ENCODE results near the gene HBP1. TPM values are rescaled to one million over a fixed set of nuclear protein-coding genes. Genes with fewer than 3 reads are reported as not detected.

The HBP1 gene
- total RNA-seq, 3 donors from 2014 or later: 166 to 269 (median 176) TPM

DNA sequence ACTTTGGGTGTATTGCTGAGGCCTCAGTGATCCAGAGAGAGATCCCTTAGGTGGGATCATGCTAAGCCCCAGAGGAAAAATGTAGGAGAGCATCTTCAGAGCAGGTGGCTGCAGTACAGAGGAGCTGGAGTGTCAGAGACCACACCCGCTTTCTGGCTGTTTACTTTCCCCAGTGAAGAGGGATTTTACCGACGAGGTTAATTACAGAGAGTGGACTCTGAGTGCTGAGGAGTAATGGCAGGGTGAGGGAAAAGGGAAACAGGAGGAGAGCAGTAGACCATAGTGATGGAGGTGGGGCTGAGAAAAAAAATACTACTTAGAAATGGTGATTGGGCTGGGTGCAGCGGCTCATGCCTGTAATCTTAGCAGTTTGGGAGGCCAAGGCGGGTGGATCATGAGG is 43.3 kb upstream of the HBP1 start:
- no peaks in the 10 kb centered on the region for H3K36me3 ChIP-seq
- no peaks in the 10 kb centered on the region for H3K27me3 ChIP-seq
- no peak for DNase-seq (ENCODE audit: low spot score in 2 of 2)
- H3K4me1 ChIP-seq: no peaks in the 10 kb centered on the region
- TF ChIP-seq POLR2AphosphoS5 (IDR thresholded peaks at IDR 0.05): no peak
- no peak for TF ChIP-seq POLR2A (IDR thresholded peaks at IDR 0.05)
- TF ChIP-seq, protein P1, sequence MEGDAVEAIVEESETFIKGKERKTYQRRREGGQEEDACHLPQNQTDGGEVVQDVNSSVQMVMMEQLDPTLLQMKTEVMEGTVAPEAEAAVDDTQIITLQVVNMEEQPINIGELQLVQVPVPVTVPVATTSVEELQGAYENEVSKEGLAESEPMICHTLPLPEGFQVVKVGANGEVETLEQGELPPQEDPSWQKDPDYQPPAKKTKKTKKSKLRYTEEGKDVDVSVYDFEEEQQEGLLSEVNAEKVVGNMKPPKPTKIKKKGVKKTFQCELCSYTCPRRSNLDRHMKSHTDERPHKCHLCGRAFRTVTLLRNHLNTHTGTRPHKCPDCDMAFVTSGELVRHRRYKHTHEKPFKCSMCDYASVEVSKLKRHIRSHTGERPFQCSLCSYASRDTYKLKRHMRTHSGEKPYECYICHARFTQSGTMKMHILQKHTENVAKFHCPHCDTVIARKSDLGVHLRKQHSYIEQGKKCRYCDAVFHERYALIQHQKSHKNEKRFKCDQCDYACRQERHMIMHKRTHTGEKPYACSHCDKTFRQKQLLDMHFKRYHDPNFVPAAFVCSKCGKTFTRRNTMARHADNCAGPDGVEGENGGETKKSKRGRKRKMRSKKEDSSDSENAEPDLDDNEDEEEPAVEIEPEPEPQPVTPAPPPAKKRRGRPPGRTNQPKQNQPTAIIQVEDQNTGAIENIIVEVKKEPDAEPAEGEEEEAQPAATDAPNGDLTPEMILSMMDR (IDR thresholded peaks at IDR 0.05): no peak
- no peak overlapping the region for H3K4me3 ChIP-seq
- no peak overlapping the region for H3K27ac ChIP-seq
- intact Hi-C loops (cut with DNase I; ENCODE audit: low total_unique reads): no loop called here
- H3K9me3 ChIP-seq: no peaks in the 10 kb centered on the region

DNA sequence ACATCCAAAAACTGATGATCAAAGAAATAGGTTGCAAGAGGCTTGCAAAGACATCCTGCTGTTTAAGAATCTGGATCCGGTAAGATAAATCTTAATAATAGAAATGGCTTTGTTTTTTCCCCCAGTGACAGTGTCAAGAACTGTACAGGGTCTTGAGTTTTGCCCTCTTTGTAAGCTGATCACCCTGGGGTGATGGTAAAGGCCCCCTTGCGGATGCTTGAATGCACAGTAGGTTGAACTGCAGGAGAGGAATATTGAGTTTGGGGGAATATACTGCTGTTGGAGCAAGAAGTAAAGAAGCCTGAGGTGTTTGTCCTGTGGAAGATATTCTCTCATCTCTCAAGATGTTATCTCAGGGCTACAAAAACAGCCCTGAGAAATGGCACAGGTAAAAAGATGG is 40.6 kb upstream of the HBP1 start:
- intact Hi-C loops (cut with DNase I; ENCODE audit: low total_unique reads): no loop called here
- H3K4me1 ChIP-seq: no peaks in the 10 kb centered on the region
- no peak for TF ChIP-seq POLR2A (IDR thresholded peaks at IDR 0.05)
- TF ChIP-seq, protein P1 (IDR thresholded peaks at IDR 0.05): no peak
- TF ChIP-seq POLR2AphosphoS5 (IDR thresholded peaks at IDR 0.05): no peak

DNA sequence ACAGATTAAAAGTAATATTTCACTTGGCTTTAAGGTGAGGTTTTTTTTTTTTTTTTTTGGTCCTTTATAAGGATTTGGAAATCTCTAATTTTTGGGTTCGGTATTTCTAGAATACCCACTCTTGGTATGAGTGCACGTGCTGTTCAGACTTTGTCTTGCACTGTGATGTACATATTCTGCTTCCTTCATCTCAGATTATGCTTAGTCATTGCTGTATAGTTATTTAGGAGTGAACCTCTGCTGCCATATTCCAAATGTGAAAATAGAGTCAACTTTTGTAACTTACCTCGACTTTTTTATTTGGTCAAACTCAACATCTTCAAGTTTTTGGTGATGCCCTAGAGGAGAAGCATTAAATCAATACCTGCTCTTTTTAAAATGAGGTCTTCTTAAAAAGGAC is 40.1 kb upstream of the HBP1 start:
- Histone ChIP-seq H3K4me1 (no peaks in the 10 kb centered on the region), H3K36me3 (no peaks in the 10 kb centered on the region), H3K27ac (no peak overlapping the region), H3K9me3 (no peaks in the 10 kb centered on the region), H3K4me3 (no peak overlapping the region), H3K27me3 (no peaks in the 10 kb centered on the region)
- intact Hi-C loops (cut with DNase I; ENCODE audit: low total_unique reads): no loop called here
- TF ChIP-seq, protein P1 (IDR thresholded peaks at IDR 0.05): no peak
- TF ChIP-seq POLR2A (IDR thresholded peaks at IDR 0.05): no peak
- no peak for TF ChIP-seq POLR2AphosphoS5 (IDR thresholded peaks at IDR 0.05)
- DNase-seq (ENCODE audit: low spot score in 2 of 2): no peak

More for the DNA sequence above, 40.6 kb upstream of the HBP1 start:
- no peaks in the 10 kb centered on the region for H3K9me3 ChIP-seq
- H3K36me3 ChIP-seq: no peaks in the 10 kb centered on the region
- H3K27me3 ChIP-seq: no peaks in the 10 kb centered on the region
- no peak overlapping the region for H3K27ac ChIP-seq
- no peak overlapping the region for H3K4me3 ChIP-seq
- DNase-seq (ENCODE audit: low spot score in 2 of 2): no peak

DNA sequence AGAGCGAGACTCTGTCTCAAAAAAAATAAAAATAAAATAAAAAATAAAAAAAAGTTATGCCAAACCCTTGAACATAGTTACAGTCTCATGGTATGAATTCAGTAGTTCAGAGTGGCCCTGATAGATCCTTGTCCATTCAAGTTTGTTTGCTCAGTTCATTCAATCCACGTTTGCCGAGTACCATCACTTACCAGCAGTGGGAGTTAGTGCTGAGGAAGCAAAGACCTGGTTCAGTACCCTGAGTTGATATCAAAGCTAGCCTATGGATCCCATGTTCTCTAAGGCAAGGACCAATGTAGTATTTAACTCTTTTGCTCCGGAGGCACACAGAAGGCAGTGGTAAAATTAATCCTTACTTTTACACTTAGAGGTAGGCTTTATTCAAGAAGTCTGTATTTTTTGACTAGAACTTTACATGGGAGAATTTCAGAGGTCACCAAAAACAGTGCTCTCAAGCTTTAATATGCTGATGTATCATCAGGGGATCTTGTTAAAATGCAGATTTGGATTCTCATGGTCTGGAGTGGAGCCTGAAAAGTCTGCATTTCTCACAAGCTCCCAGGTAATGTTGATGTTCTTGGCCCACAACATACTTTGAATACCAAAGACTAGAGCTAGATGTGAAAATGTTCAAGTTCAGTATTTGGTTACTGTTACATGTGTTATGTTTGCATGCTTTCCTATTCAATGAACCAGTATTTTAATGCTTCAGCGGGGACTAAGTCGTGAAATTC is 38.1 kb upstream of the HBP1 start:
- intact Hi-C loops (cut with DNase I; ENCODE audit: low total_unique reads): no loop called here
- Histone ChIP-seq H3K27me3 (no peaks in the 10 kb centered on the region), H3K9me3 (no peaks in the 10 kb centered on the region), H3K36me3 (no peaks in the 10 kb centered on the region), H3K27ac (no peak overlapping the region), H3K4me1 (no peaks in the 10 kb centered on the region), H3K4me3 (no peak overlapping the region)
- DNase-seq (ENCODE audit: low spot score in 2 of 2): no peak
- TF ChIP-seq POLR2A (IDR thresholded peaks at IDR 0.05): no peak
- no peak for TF ChIP-seq POLR2AphosphoS5 (IDR thresholded peaks at IDR 0.05)
- TF ChIP-seq, protein P1 (IDR thresholded peaks at IDR 0.05): no peak

DNA sequence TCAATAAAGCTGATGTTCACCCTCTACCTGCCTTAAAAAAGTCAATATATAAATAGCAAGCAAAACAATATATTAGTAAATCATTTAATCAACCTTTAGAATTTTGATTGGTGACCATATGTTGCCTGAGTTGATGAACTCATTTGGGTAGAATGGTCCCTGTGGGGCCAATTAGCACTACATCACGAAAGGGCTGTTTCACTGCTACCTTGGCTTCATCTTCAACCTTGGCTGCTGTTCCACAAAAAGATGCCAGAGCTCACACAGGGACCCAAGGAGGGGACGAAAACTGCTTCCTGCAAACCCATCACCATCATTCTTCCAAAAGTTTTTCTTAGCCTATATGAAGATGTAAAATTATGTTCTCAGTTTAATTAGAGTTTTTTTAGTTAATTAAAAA is 35.4 kb upstream of the HBP1 start:
- Histone ChIP-seq H3K4me1 (no peaks in the 10 kb centered on the region), H3K27ac (no peak overlapping the region), H3K9me3 (no peaks in the 10 kb centered on the region), H3K27me3 (no peaks in the 10 kb centered on the region), H3K4me3 (no peak overlapping the region), H3K36me3 (no peaks in the 10 kb centered on the region)
- TF ChIP-seq POLR2AphosphoS5 (IDR thresholded peaks at IDR 0.05): no peak
- no peak for TF ChIP-seq POLR2A (IDR thresholded peaks at IDR 0.05)
- TF ChIP-seq, protein P1 (IDR thresholded peaks at IDR 0.05): no peak
- intact Hi-C loops (cut with DNase I; ENCODE audit: low total_unique reads): no loop called here
- DNase-seq (ENCODE audit: low spot score in 2 of 2): no peak
